GM19438 (cell line): ENCODE data around the gene ADAM23.
"Not testable (repeated sequence)": the region's sequence is repeated elsewhere in the genome, so short reads cannot be mapped to it uniquely, and the experiment has no call there.

ENCODE experiments used
- ATAC-seq: cut with Tn5 transposase; IDR thresholded peaks from one replicate; pipeline ENCODE4 v1.9.1; 2021; ENCODE audit warnings: low read depth; ENCODE audit not compliant: unreplicated experiment

Gene ADAM23, protein sequence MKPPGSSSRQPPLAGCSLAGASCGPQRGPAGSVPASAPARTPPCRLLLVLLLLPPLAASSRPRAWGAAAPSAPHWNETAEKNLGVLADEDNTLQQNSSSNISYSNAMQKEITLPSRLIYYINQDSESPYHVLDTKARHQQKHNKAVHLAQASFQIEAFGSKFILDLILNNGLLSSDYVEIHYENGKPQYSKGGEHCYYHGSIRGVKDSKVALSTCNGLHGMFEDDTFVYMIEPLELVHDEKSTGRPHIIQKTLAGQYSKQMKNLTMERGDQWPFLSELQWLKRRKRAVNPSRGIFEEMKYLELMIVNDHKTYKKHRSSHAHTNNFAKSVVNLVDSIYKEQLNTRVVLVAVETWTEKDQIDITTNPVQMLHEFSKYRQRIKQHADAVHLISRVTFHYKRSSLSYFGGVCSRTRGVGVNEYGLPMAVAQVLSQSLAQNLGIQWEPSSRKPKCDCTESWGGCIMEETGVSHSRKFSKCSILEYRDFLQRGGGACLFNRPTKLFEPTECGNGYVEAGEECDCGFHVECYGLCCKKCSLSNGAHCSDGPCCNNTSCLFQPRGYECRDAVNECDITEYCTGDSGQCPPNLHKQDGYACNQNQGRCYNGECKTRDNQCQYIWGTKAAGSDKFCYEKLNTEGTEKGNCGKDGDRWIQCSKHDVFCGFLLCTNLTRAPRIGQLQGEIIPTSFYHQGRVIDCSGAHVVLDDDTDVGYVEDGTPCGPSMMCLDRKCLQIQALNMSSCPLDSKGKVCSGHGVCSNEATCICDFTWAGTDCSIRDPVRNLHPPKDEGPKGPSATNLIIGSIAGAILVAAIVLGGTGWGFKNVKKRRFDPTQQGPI

DNA sequence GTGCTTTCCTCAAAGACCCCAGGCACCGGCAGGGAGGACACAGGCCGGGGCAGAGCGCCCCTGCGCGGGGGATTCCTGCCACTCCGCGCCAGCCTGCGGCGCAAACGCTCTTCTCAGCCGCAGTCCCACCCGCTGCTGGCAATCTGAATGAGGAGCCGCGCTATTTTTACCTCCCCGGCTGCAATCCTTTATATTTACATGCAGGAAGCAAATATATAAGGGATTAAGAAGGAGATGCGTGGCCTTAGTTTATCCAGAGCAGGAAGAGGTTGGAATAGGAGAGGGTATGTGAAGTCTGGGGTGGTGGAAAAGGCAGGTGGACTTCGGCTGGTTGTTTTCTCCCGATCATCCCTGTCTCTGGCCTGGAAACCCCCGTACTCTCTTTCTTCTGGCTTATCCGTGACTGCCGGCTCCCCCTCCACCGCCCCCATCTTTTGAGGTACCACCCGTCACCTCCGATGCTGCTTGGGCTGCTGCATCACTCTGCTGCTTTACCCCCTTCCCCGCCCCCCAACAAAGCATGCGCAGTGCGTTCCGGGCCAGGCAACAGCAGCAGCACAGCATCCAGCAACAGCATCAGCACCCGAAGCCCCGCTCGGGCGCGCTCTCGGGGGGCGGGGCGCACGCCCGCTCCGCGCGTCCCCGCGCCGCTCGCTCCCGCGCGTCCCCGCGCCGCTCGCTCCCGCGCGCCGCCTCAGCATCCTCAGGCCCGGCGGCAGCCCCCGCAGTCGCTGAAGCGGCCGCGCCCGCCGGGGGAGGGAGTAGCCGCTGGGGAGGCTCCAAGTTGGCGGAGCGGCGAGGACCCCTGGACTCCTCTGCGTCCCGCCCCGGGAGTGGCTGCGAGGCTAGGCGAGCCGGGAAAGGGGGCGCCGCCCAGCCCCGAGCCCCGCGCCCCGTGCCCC, at the start of gene ADAM23:
TSS of gene ADAM23 (plus strand) at position 700 of the 902 bp plus-strand sequence. CDS start 335 bp downstream, outside the sequence.
- peak; percentile 37 for ATAC-seq

GRCh38 chr2:206396211-206396610, 47.1 kb upstream of the ADAM23 start:
- ATAC-seq, result no peak

GRCh38 chr2:206402956-206403569, 40.3 kb upstream of the ADAM23 start:
- not testable (repeated sequence) for ATAC-seq

GRCh38 chr2:206408323-206409320, 34.7 kb upstream of the ADAM23 start:
- peak; percentile 80 for ATAC-seq

DNA sequence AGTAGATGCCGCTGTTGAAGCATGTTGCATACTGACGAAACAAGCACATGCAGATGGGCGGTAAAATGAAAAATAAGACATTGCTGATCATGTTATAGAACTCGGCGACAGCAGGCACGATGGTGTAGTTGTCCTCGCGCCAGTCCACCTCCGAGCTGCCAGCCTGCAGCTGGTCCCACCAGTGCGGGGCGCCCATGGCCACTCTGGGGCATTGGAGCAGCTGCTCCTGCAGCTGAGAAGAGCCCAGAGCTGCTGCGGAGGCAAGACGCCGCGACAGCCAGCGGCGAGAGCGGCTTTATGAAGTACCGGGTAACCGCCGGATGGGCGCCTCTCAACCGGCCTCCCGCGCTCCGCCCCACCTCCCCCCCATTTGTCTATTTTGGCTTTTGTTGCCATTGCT, 32.6 kb upstream of the ADAM23 start:
- ATAC-seq, result no peak

GRCh38 chr2:206415618-206416243, 27.6 kb upstream of the ADAM23 start:
- ATAC-seq, result no peak

- no peak for ATAC-seq
Measured at GRCh38 chr2:206418968-206419367, 24.4 kb upstream of the ADAM23 start.

GRCh38 chr2:206420721-206421120, 22.6 kb upstream of the ADAM23 start:
- ATAC-seq, result no peak

- no peak for ATAC-seq
Measured at GRCh38 chr2:206422493-206422892, 20.8 kb upstream of the ADAM23 start.

GRCh38 chr2:206423147-206423546, 20.2 kb upstream of the ADAM23 start:
- ATAC-seq, result no peak

DNA sequence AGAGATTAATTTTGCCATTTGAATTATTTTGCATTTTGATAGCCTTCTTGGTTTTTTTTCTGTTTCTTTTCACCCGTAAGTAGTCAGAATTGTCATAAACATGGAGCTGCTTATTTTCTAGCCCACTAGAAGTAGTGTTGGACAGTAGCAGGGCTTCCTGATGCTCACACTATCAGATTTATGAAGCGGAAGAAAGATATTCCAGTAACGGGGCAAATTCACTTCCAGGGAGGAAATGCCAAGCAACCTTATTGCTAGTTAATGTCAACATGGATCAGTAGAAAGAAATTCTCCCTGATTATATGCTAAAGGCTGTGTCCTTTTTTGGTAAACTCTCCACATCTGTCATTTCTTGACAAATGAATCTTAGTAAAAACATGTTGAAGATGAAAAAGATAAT, 19.2 kb upstream of the ADAM23 start:
- no peak for ATAC-seq

DNA sequence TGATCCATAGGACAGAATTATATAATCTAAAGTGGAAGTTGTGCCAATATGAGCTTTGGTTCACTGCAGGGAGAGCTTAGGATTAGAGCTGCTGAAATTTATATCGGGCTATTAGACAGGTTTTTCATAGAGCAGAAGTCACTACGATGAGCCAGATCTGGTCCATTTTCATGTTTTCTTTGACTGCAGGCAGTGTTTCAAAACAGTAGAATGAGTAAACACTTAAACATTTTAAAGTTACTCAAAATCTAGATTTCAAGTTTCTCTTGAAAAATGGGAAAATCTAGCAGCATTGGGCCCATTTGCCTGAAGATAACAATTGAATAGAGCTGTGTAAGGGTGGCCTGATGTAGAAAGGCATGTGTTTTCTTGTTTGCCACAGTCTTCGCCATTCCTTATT, 14.5 kb upstream of the ADAM23 start:
- ATAC-seq, result no peak

DNA sequence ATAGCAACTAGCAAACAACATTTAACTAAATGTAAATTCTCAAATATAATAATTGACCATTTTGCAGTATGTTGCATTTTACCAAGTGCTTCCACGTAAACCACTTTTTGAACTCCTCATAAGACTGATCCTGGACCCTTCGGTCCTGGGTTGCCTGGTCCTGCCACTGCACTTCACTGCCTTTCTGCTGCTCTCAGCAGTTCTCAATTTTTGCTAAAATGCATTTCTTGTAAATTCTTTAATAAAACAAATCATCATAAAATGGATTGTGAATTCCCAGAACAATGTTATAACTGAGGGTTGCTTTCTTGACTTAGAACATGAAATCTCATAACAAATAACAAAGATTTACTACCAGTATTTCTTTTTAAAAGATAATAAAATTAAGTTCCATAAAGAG, 12.9 kb upstream of the ADAM23 start:
- ATAC-seq, result no peak

- no peak for ATAC-seq
Measured at GRCh38 chr2:206431439-206431838, 11.9 kb upstream of the ADAM23 start.

DNA sequence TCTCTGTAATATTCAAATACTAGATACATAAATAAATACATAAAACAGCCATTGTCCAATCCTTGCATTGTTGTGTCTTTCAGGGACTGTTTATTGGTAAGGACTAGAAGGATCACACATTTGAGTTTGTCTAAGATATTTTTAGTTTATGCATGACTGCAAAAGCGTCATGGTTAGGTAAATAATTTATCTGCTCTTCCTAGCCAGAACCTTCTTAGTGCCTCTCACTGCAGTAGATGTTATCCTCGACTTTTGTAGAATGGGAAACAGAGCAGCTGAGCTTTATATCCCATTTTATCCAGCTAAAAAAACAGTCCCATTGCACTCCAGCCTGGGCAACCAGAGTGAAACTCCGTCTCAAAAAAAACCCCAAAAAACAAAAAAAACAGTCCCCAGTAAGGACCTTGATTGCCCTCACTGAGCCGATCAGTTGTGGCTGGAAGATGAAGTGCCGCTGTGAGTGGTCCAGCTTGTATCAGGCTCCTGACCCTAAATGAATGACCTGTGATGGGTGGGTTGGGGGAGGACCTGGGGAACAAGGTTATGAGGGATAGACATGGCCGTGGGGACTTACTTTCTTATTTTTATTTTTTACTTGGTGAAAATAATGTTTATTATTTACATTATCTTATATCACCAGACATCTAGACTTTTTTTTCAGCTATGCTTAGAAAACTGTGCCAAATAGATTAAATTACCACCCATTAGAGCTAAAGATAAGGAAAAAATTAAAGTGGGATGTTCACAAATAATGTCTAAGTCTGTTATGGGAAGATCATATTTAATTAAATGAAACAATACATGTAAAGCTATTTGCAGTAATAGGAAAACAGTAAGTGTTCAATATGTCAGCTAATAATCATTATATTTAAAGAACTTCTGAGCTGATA, 10.9 kb upstream of the ADAM23 start:
- ATAC-seq, result no peak

DNA sequence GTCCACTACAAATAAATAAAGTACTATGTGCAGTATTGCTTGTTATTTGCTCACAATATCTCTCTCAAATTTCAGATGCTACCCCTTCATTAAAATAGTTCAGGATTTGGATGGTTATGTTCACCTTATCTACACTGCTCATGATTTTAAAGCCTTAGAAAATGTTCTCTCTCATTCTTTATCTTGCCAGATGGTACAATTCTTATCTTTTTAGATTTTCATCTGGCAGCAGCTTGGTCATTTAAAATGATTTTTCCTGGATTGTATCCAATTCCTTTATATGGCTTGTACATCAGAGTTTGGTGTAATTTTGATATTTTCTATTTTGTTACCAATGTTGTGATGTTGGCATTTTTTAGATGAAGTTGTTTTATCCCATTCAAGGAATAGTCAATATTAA, 10.1 kb upstream of the ADAM23 start:
- no peak for ATAC-seq

GRCh38 chr2:206433686-206434085, 9.6 kb upstream of the ADAM23 start:
- ATAC-seq, result no peak

- no peak for ATAC-seq
Measured at GRCh38 chr2:206435742-206436141, 7.6 kb upstream of the ADAM23 start.
